Natural killer cell (primary cell): Measurements from ENCODE around the gene UNC119. TPM values are rescaled to one million over a fixed set of nuclear protein-coding genes. Genes with fewer than 3 reads are reported as not detected.

Source experiments
- ATAC-seq, 3 donors: fragments of 150-1000 bp in 2 of 3; fragments of 200-7000 bp in 1 of 3; cut with Tn5 transposase; 1 replicate in 1 of 3; 2 replicates in 2 of 3; pipeline ENCODE4 v1.10.0; 2021; ENCODE audit warnings: mild to moderate bottlenecking in 2 of 3, moderate library complexity in 2 of 3
- DNase-seq, 2 donors: peaks; one replicate each; pipeline versions ENCODE4 v3.0.0 to v3.0.0-alpha.2; 2013 to 2021; ENCODE audit warnings: mixed read lengths in 1 of 2
- H3K27ac ChIP-seq: one replicate; pipeline ENCODE4 v1.5.1; 2013; ENCODE audit warnings: mild to moderate bottlenecking, low read length
- H3K27me3 ChIP-seq: one replicate; pipeline ENCODE4 v1.6.1; 2013; ENCODE audit warnings: low read length; ENCODE audit not compliant: control insufficient read depth, insufficient read depth
- H3K36me3 ChIP-seq: one replicate; pipeline ENCODE4 v1.6.1; 2013; ENCODE audit warnings: low read length; ENCODE audit not compliant: control insufficient read depth, insufficient read depth
- H3K4me1 ChIP-seq: one replicate; pipeline ENCODE4 v1.6.1; 2013; ENCODE audit warnings: low read length; ENCODE audit not compliant: control insufficient read depth, insufficient read depth
- H3K4me3 ChIP-seq: one replicate; pipeline ENCODE4 v1.5.1; 2013; ENCODE audit warnings: low read length
- H3K9me3 ChIP-seq: one replicate; pipeline ENCODE4 v1.6.1; 2013; ENCODE audit warnings: low read length; ENCODE audit not compliant: control insufficient read depth, insufficient read depth
- H3K27ac Mint-ChIP-seq, 2 donors: one replicate each; pipeline ENCODE4 v1.8.0; 2022; ENCODE audit warnings: mild to moderate bottlenecking in 2 of 2, mixed read lengths in 2 of 2, moderate library complexity in 1 of 2
- H3K27me3 Mint-ChIP-seq, 2 donors: one replicate each; pipeline ENCODE4 v1.8.0; 2022; ENCODE audit warnings: low read depth in 2 of 2, mixed read lengths in 2 of 2
- H3K36me3 Mint-ChIP-seq: one replicate; pipeline ENCODE4 v1.8.0; 2022; ENCODE audit warnings: mixed read lengths
- H3K4me1 Mint-ChIP-seq, 2 donors: one replicate each; pipeline ENCODE4 v1.8.0; 2022; ENCODE audit warnings: mixed read lengths in 2 of 2
- H3K4me3 Mint-ChIP-seq: one replicate; pipeline ENCODE4 v1.8.0; 2022; ENCODE audit warnings: mild to moderate bottlenecking, moderate library complexity, mixed read lengths
- H3K9me3 Mint-ChIP-seq, 2 donors: one replicate each; pipeline ENCODE4 v1.8.0; 2022; ENCODE audit warnings: mixed read lengths in 2 of 2
- WGBS: methylation state at CpG from one replicate; pipeline ENCODE4 v1.1.7; 2013; ENCODE audit warnings: missing lambda C conversion rate; ENCODE audit not compliant: insufficient coverage; 5-methylcytosine and 5-hydroxymethylcytosine counted together
- intact Hi-C: fragments of 100-400 bp; cut with micrococcal nuclease; formaldehyde crosslinking; loops from one replicate; pipeline ENCODE4 v1.14.2; 2022
- total RNA-seq, 4 donors: library from RNA; stranded (reverse); fragments of 120-200 nt in 1 of 4; gene quantifications; one replicate each; pipeline versions ENCODE4 v1.2.3 to v1.2.4, GENCODE V29; 2013 to 2022
- TF ChIP-seq, protein P1 (sequence below): fragments of 200-600 bp; IDR thresholded peaks from one replicate; pipeline ENCODE4 v1.8.0; 2022; ENCODE audit warnings: antibody characterized with exemption

Gene UNC119
- total RNA-seq, 3 donors from 2014 or later (not counting 1 experiment from before 2014, with no cell fraction given): 79.1 to 106 (median 79.3) TPM

DNA sequence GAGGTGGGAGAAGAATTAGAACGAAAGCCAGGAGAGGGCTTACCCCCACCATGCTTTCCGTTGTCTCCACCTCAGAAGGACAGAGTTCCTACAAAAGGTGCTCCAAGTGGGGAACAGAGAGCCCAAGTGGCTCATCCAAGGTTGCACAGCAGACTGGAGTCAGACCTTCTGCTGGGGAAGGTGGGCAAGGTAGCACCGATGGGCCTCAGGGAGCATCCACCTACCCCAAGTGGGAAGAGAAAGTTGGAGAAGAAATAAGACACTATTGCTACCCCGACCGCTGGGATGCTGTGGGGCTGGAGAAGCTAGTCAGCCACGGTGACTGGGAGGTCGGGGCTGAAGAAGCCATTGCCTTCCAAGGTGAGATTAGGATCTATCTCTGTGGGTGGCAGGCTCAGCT, 21.5 kb downstream of the UNC119 start:
- Mint-ChIP-seq H3K27ac (no peak overlapping the region), H3K4me1 (no peaks in the 10 kb centered on the region), H3K27me3 (peaks cover 0 to 2% of the 10 kb centered on the region in 2 donors), H3K36me3 (no peaks in the 10 kb centered on the region), H3K9me3 (no peaks in the 10 kb centered on the region), H3K4me3 (no peak overlapping the region)
- H3K4me1 ChIP-seq: no peaks in the 10 kb centered on the region
- intact Hi-C loops: no loop called here
- WGBS: 81% methylated on average over 7 of the region's 7 CpGs
- no peaks in the 10 kb centered on the region for H3K27me3 ChIP-seq
- ATAC-seq (no peak), DNase-seq (no peak)
- no peaks in the 10 kb centered on the region for H3K36me3 ChIP-seq
- TF ChIP-seq, protein P1, sequence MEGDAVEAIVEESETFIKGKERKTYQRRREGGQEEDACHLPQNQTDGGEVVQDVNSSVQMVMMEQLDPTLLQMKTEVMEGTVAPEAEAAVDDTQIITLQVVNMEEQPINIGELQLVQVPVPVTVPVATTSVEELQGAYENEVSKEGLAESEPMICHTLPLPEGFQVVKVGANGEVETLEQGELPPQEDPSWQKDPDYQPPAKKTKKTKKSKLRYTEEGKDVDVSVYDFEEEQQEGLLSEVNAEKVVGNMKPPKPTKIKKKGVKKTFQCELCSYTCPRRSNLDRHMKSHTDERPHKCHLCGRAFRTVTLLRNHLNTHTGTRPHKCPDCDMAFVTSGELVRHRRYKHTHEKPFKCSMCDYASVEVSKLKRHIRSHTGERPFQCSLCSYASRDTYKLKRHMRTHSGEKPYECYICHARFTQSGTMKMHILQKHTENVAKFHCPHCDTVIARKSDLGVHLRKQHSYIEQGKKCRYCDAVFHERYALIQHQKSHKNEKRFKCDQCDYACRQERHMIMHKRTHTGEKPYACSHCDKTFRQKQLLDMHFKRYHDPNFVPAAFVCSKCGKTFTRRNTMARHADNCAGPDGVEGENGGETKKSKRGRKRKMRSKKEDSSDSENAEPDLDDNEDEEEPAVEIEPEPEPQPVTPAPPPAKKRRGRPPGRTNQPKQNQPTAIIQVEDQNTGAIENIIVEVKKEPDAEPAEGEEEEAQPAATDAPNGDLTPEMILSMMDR: no peak
- H3K9me3 ChIP-seq: no peaks in the 10 kb centered on the region
- no peak overlapping the region for H3K4me3 ChIP-seq
- H3K27ac ChIP-seq: no peak overlapping the region

DNA sequence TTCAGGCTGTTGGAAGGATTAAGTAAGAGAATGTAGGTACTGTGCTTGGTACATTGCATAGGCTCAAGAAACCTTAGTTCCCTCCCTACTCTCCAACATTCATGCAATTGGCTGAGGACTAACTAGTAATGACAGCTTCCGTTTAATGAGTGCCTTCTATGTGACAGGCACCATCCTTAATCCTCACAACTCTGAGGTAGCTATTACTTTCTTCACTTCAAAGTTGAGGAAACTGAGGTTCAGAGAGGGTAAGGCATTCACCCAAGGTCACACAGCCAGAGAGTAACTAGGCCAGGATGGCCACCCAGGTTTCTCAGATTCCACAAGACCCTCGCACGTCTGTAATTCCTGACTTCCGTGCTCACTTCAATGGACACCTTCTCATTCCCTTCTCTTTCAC, 22.2 kb downstream of the UNC119 start:
- TF ChIP-seq, protein P1: no peak
- no peaks in the 10 kb centered on the region for H3K9me3 Mint-ChIP-seq
- H3K36me3 ChIP-seq: no peaks in the 10 kb centered on the region
- no peaks in the 10 kb centered on the region for H3K36me3 Mint-ChIP-seq
- H3K27me3 ChIP-seq: no peaks in the 10 kb centered on the region
- 96% methylated on average over 4 of the region's 4 CpGs for WGBS
- peaks cover 0 to 2% of the 10 kb centered on the region in 2 donors for H3K27me3 Mint-ChIP-seq
- intact Hi-C loops: no loop called here
- DNase-seq (no peak), ATAC-seq (no peak)
- no peak overlapping the region for H3K27ac Mint-ChIP-seq
- no peaks in the 10 kb centered on the region for H3K4me1 Mint-ChIP-seq
- H3K4me3 ChIP-seq: no peak overlapping the region
- H3K9me3 ChIP-seq: no peaks in the 10 kb centered on the region
- H3K4me3 Mint-ChIP-seq: no peak overlapping the region
- H3K27ac ChIP-seq: no peak overlapping the region
- no peaks in the 10 kb centered on the region for H3K4me1 ChIP-seq

DNA sequence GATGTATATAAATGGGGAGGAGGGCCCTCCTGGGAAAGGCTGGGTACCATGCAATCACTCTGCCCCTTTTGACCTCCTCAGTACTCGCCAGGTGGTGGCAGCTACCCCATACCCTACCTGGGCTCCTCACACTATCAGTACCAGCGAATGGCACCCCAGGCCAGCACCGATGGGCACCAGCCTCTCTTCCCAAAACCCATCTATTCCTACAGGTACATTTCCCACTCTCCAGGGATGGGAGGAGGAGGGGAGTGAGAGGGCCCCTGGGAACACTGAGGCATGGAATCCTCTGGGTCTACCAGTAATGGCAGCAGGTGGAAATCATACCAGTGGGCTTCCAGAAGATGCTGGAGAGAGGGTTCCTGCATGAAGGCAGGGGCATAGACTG, 23.4 kb downstream of the UNC119 start:
- 86% methylated on average over 2 of the region's 3 CpGs for WGBS
- Histone ChIP-seq H3K27me3 (no peaks in the 10 kb centered on the region), H3K36me3 (no peaks in the 10 kb centered on the region), H3K4me3 (no peak overlapping the region), H3K27ac (no peak overlapping the region), H3K9me3 (no peaks in the 10 kb centered on the region), H3K4me1 (no peaks in the 10 kb centered on the region)
- Mint-ChIP-seq H3K4me3 (no peak overlapping the region), H3K9me3 (no peaks in the 10 kb centered on the region), H3K4me1 (no peaks in the 10 kb centered on the region), H3K27ac (no peak overlapping the region), H3K36me3 (no peaks in the 10 kb centered on the region), H3K27me3 (peaks cover 0 to 2% of the 10 kb centered on the region in 2 donors)
- no peak for ATAC-seq
- no peak for DNase-seq
- TF ChIP-seq, protein P1: no peak
- intact Hi-C loops: no loop called here

DNA sequence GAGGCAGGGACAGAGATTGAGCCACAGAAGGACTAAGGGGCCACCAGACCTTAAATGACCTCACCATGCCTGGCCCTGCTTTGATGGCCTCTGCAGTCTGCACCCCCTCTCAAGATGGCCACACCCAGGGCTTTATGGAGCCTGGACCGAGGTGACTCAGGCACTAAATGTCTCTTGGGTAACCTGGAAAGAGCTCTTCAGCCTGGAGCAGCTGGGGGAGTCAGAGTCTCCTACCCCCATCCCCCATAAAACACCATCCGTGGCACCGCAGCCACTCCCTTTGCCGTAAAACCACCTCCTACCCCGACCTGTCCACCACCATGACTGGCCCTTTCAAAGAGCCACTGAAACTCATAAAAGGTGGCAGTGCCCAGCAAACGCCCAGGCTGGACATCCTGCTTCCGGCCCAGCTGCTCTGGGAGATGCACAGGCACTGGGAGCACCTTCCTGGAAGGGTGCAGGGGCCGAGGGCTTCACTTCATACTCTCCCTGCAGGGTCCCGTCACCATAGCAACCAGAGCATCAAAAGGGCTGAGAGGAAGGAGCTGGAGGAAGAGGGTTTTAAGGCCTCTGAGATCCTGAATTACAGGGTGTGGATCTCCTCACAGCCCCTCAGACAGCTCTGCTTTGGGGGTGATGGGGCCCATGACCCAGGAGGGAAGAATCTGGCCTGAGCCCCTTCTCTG, 24.0 kb downstream of the UNC119 start:
- TF ChIP-seq, protein P1: no peak
- Mint-ChIP-seq H3K36me3 (no peaks in the 10 kb centered on the region), H3K9me3 (no peaks in the 10 kb centered on the region), H3K27me3 (peaks cover 0 to 2% of the 10 kb centered on the region in 2 donors), H3K27ac (no peak overlapping the region), H3K4me3 (no peak overlapping the region), H3K4me1 (no peaks in the 10 kb centered on the region)
- Histone ChIP-seq H3K4me3 (no peak overlapping the region), H3K36me3 (no peaks in the 10 kb centered on the region), H3K9me3 (no peaks in the 10 kb centered on the region), H3K27me3 (no peaks in the 10 kb centered on the region), H3K27ac (no peak overlapping the region), H3K4me1 (no peaks in the 10 kb centered on the region)
- no peak for DNase-seq
- WGBS: 74% methylated on average over 9 of the region's 9 CpGs
- intact Hi-C loops: no loop called here
- no peak for ATAC-seq
